GM21381 (cell line): ENCODE results near the gene FJX1.
A peak's percentile ranks its signal among the peaks of the same experiment; 100 is the strongest.
"Not testable (repeated sequence)": the region's sequence is repeated elsewhere in the genome, so short reads cannot be mapped to it uniquely, and the experiment has no call there.

Experiments
- ATAC-seq: cut with Tn5 transposase; IDR thresholded peaks from one replicate; pipeline ENCODE4 v1.9.1; 2021; ENCODE audit warnings: mild to moderate bottlenecking, moderate library complexity; ENCODE audit not compliant: unreplicated experiment

The FJX1 gene

GRCh38 chr11:35631891-35632290 lies 13.6 kb downstream of the FJX1 start:
- ATAC-seq: no peak

DNA sequence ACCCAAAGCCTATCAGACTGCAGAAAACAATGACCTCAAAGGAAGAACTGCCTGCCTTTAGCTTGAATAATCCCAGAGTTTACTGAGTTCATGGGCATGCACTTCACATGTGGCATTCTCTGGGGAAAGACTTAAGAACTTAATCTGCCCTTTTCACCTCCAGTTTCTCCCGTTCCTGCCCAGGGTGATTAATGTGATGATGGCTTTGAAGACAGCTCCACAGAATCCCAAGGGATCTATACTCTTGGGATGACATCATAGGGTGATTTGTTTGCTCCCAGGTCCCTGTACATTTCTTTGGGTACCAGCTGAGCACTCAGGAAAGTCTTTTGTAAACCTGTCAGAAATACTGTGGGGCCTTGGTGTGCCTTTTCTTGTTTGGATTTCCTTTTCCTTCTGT lies 14.0 kb downstream of the FJX1 start:
- no peak for ATAC-seq

DNA sequence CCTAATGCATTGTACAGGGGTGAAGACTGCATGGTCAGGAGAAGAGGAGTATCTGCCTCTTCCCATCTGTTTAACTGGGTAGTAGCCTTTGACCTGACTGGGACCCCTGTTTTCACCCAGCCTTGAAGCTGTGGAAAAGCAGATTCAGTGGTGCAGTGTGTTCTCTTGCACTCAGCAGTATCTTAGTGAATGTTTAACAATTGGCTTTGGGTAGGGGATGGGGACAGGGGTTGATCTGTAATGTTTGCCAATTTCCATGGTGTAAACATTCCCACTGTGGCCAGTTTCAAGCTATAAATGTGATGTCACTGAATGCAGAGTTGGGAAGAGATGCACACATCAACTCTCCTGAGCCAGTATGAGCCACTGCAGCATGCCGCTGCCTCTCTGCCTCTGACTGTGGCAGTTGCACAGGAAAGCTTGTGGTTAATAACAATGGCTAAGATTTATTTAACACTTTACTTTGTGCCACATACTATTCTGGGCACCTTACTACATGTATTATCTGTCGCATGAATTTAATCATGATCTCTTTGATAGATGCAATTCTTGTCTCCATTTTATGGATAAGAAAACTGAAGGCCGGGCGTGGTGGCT lies 15.7 kb downstream of the FJX1 start:
- no peak for ATAC-seq

DNA sequence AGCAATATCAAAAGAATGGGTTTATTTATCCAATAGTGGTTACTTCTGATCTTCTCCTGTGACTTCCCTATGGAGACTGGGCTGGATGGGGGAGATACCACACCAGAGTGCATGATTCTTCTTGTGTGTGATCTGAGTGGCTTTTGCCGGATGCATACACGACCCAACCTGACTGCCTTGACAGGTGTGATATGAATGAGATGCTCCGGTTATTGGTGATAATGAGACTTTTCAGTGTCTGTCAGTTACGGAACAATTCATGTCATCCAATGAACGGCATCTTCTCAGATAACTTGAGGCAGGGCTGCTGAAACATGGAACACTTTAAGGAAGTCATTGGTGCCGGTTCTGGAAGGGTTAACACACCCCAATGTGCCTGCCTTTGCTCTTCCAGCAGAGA lies 17.7 kb downstream of the FJX1 start:
- no peak for ATAC-seq

DNA sequence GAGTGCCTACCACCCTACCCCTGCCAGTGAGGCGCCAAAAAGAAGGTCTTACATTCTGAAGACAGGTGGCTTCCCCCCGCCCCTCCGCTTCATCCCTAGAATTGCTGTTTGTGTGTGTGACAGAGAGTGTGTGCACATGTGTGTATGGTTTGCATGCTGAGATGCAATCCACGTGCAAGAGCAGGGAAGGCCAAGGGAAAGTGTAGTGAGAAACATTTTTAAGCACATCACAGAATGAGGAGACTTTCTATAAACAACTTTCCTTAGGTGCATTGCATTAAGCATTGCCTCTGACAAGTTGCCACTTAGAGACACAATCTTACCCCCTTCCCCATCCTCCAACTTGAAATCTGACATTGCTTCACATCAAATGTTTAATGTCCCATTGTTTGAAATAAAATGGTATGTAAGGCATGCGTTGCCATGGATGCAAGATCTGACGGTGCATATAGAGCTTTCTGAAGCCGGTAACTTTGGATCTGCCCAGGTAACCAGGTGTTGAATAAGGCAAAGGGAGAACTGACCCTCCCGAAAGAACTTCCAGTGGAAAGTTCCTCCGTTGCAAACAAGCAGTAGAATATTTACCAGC lies 21.4 kb downstream of the FJX1 start:
- ATAC-seq: no peak

- no peak for ATAC-seq
These were observed 23.1 kb downstream of the FJX1 start for GRCh38 chr11:35641171-35641897.

- ATAC-seq: no peak
These were observed 23.7 kb downstream of the FJX1 start for GRCh38 chr11:35641964-35642363.

GRCh38 chr11:35647421-35648093 lies 29.3 kb downstream of the FJX1 start:
- no peak for ATAC-seq

GRCh38 chr11:35650006-35650405 lies 31.7 kb downstream of the FJX1 start:
- no peak for ATAC-seq

- ATAC-seq: no peak
These were observed 32.2 kb downstream of the FJX1 start for GRCh38 chr11:35650467-35650866.

DNA sequence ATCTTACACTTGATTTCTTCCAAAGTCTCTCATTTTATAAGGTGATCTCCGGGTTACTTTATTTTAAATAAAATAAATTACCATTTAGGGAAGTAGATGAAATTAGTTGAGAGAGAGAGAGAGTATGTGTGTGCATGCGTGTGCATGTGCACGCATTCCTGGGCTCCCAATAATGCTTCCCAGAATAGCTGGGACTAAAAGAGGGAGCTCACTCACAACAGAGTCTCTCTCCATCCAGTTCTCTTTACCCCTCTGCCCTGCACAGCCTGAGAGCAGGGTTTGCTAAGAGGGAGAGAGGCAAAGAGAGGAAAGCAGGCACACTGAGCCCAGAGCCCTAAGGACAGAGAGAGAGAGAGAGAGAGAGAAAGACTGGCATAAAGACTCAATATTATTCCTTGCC lies 33.0 kb downstream of the FJX1 start:
- ATAC-seq: no peak

DNA sequence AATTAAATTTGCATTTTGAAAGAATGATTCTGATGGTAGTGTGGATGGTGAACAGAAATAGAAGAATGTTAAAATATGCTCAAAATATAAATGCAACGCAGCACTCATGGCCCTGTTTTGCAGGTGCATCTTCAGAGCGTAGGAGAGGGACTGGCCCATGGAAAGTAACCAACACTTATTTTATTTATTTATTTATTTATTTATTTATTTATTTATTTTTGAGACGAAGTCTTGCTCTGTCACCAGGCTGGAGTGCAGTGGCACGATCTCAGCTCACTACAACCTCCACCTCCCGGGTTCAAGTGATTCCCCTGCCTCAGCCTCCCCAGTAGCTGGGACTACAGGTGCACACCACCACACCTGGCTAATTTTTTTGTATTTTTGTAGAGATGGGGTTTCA lies 34.5 kb downstream of the FJX1 start:
- not testable (repeated sequence) for ATAC-seq

DNA sequence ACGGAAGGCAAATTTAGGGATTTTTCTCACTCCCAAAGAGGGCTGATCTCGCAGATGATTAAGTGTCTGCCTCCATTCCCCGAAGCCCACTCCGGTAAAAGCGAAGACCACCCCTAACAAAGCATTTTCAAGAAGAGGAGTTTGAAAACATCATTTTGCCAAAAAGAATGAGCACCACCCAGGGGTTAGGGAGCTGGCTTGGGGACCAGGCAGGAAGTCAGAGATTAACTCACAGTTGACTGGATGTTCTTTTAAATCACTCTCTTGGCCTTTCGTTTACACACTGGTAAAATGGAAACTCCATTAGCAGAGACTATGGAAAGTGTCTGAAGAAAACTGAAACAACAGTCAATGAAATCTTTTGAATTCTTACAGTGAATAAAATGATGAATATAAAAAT lies 36.5 kb downstream of the FJX1 start:
- no peak for ATAC-seq

DNA sequence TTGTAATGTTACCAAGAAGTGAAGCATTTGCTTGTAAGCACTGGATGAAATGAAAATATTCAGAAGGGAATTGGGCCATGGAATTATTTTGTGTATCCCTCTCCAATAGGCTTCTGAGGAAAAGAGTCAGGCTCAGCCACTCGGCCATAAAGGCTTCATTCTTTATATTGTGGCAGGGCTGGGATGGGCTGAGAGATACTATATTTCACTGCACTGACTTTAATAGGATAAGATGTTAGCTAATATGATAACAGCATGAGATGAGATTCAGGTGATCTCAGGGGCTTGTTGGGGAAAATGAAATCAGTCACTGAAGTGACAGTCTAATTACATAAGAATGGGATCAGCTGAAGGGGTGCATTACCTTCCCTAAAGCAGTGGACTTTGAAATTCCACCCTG lies 37.0 kb downstream of the FJX1 start:
- no peak for ATAC-seq

- ATAC-seq: no peak
These were observed 37.6 kb downstream of the FJX1 start for GRCh38 chr11:35655856-35656255.

DNA sequence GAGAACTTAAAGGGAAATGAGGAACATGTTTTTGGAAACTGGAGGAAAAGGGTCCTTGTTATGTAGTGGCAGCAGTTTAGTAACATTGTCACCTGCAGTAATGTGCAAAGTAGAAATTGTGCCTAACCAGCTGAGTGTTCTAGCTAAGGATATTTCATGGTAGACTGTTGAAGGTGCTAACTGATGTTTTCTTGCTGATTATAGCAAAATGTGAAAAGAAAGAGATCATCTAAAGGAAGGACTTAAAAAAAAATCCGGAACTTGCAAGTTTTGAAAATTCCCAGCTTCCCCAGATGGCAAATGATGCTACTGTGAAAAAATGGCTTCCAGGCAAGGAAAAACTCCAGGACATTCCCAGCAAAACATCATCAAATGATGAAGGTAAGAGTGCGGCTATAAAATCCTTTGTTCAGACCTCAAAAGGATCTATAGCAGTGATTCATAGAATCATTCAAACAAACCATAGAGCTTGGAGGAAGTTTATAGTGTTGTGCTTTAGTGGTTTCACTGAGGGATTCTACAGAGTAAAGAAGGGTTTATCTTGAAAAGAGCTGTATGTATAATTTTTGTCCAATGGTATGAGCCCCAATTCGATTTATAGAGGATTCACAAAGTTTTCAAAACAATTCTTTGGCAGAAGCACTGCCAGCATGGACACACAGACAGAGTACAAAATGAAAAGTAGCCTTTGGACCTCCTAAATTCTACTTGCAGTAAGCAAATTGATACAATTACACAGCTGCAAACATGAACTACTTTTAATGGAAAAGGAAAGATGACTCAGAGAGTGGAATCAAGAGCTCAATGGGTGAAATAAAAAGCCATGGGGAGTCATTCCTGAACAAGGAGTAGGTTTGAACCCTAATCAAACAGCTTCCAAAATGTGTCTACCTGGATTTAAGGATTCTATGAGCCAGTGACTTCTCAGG lies 40.0 kb downstream of the FJX1 start:
- no peak for ATAC-seq

- no peak for ATAC-seq
These were observed 43.3 kb downstream of the FJX1 start for GRCh38 chr11:35661534-35661933.

GRCh38 chr11:35662061-35662648 lies 43.9 kb downstream of the FJX1 start:
- peak; percentile 35 for ATAC-seq

- peak; percentile 91 for ATAC-seq
These were observed 44.6 kb downstream of the FJX1 start, which contains the start of gene TRIM44 for GRCh38 chr11:35662649-35663407. Gene TRIM44, plus strand, starts transcription at chr11:35662775. Its CDS starts 337 bp downstream, at chr11:35663112.

DNA sequence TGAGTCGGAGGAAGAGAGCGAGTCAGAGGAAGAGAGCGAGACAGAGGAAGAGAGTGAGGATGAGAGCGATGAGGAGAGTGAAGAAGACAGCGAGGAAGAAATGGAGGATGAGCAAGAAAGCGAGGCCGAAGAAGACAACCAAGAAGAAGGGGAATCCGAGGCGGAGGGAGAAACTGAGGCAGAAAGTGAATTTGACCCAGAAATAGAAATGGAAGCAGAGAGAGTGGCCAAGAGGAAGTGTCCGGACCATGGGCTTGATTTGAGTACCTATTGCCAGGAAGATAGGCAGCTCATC lies 45.1 kb downstream of the FJX1 start:
- no peak for ATAC-seq
